Measurements from ENCODE around the gene PCAT6.

PCAT6 gene

DNA sequence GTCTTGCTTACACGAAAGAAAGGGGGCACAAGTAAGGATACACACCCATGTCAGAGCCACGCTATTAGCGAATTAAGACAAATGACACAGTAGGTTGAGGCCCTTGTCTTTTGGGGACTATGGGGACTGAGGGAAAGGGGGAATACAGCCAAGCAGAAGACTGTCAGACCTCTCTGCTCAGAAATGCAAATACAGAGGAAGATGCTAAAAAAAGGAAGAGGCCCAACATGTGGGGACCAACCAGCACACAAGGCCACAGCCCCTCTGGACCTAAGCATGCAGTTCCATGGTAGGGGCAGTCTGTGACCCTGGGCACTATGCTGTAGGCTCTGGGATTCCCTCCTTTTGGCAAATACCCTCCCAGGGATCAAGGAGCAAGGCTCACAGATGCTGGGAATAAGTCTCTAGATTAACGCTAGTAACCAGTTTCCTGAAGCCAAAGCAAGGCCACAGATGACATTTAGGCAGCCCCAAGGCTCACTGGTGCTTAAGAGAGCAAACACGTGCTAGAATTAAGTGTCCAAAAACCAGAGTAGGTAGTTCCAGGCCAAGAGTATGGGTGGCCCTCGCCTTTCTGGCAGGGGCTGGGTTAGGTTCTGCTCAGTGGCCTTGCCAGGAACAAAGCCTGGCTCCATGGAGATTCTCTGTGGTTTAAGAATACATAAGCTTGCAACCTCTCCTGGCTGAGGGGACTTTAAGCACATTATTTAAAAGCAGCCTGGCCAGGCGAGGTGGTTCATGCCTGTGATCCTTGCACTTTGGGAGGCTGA, 40.0 kb downstream of the PCAT6 start:
- DNase-seq, result no peak

DNA sequence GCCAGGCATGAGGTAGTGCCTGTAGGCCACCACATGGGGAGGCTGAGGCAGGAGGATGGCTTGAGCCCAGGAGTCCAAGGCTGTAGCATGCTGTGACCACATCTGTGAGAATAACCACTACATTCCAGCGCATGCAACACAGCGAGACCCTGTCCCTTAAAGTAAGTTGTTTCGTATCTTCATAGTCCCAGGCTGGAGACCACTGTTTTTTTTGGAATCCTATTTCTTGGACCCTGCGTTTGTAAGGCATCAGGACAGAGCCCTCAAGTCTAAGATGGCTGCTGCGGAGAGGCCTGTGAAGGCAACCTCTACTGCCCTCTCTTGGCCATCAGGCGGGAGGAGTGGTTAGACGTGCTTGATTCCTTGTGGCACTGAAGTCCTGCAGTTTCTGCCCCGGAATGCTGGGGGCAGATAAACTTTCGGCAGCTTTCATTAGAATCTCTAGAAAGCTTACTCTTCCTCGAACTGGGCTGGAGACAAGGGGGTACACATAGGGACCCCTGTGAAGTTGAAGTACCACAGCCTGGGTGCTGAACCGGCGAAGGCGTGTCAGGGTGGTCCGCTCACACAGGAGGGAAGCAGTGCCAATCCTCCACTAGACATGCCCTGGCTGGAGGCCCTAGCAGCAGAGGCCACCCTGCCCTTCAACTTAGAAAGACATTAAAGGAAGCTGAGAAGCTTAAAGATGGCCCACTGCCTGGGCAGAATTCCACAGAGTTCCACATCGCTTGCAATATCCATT, 41.6 kb downstream of the PCAT6 start:
- no peak for DNase-seq

DNA sequence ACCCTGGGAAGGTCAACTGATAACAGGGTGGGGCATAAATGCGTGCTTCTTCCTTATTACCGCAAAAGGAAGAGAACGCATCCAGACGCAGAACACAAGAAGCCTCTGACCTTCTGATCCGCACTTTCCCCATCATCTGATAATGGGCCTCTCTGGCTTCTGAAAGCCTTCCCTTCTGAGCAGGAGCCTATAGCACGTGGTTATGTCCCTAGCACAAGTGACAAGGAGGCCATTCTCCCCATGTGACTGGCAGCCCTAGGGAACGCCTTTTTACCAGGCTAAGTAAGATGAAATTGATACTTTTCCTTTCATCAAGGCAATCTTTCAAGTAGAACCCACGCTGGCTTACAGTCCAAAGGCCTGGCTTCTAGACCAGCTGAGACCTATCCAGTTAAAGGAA, 44.0 kb downstream of the PCAT6 start:
- DNase-seq, result no peak

DNA sequence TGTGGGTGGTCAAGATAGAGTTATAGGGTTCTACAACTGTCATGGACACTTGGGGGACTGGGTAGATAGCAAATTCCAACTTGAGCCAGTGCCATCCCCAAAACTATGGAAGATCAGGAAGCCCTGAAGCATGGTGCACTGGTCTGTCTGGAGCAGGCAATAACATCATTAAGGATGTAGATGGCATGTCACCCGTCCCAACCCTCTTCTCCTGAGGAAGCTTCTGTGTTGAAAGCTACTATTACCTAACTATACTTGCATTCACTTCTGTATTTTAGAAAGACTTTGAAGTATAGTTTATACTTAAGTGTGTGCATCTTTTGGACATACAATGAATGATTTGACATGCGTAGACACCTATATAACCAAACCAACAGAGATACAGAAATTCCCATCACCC, 45.3 kb downstream of the PCAT6 start:
- DNase-seq, result no peak

DNA sequence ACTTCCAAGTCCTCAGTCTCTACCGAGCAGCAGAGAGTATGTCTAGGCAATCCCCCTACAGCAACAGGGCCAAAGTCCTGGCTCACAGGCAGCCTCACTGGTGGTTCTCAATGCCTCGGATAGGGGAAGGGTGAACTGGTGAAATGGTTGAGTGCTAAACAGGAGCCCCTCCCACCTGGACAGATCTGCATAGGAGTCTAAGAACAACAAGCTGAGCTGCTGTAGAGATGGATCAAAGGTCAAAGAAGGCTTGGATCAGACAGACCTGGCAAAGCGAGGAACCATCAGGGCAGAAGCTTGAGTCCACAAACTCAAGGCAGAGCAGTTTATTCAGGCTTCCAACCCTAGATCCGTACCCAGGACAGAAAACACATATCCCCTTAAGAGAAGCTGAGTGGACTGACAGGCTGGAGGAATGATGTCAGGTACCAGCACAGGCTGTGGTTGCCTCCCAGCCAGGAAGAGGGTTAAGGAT, 46.4 kb downstream of the PCAT6 start:
- DNase-seq, result no peak

DNA sequence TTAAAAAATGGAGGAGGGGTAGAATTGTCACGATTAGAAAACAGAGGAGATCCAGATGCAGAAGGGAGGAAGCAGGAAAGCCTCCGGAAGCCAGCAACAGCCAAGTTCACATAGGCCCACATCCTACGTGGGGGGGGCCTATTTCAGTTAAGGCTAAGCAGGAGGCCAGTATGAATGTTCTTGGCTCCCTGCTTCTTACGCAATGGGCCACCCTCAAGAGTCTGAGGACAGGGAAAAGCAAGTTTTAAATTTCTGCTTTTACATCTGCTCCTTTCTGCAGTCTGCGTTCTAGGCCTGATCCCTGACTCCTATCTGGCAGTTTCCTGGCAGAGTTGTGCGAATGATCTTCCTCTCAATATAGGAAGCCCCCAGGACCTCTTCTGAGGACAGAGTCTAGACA, 47.6 kb downstream of the PCAT6 start:
- no peak for DNase-seq

DNA sequence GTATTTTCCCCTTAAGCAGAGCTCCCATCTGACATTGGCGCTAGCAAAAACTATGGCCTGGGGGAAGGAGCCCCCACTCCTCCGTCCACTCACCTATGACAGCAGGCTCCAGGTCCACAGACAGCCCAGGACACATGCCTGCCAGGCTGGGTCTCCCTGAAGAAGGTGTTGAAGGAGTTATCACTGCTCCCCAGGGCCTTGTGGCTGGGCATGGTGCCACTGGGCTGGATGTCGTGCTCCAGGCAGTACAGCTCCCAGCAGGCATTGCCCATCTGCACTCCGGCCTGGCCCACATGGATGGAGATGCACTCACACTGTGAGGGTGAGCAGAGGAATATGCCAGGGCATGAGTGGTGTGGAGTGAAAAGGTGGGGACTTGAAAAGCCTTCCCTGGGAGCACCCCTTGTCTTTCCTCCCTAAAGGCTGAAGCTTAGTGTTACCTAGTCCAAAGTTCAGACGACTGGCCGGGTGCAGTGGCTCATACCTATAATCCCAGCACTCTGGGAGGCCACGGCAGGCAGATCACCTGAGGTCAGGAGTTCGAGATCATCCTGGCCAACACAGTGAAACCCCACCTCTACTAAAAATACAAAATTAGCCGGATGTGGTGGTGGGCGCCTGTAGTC, 48.1 kb downstream of the PCAT6 start:
- no peak for DNase-seq

DNA sequence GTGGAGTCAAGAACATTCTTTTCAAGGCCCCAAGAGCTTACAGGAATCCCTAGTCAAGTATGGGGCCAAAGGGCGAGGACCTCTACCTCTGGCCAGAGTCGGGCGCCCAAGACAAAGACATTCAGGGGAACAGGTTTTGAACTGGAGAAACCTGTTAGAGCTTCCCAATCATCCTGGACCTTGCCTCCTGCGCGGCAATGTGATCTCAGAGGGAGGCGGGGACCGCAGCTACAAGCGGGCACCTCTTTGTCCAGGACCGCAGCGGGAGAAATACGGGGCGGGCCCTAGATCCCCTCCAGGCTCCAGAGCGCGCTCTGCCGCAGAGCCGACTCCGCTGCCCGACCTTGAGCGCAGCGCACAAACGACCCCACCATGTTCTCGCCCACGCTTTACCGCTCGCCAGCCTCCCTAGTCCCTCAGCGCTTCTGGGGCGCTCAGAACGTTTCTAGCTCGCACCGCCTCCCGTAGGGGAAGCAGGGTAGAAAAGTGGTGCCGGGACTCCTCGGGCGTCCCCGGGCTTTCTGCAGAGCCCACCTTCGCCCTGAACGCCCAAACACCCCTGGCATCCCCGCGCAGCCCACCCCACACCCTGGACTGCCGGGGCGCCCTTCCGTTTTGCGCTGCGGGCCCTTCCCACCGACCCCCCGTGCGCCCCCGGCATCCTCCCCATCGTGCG, 50.1 kb downstream of the PCAT6 start:
- DNase-seq, result peak; percentile 15

Data from NCI-H446 treated with DMSO at 0.1 percent for 48 hours (cell line).